Neural crest cell (in vitro differentiated cells): ENCODE measurements around the gene EIF2B4. TPM values are rescaled to one million over a fixed set of nuclear protein-coding genes. Genes with fewer than 3 reads are reported as not detected.

Experiments
- DNase-seq: peaks from one replicate; pipeline ENCODE4 v3.0.0; 2021; ENCODE audit warnings: low read depth, mixed read lengths, low spot score
- H3K27ac Mint-ChIP-seq: one replicate; pipeline ENCODE4 v1.8.0; 2021; ENCODE audit warnings: mild to moderate bottlenecking, mixed read lengths; ENCODE audit not compliant: unreplicated experiment
- H3K27me3 Mint-ChIP-seq: 2 replicates; pipeline ENCODE4 v1.8.0; 2021; ENCODE audit warnings: low read depth, mild to moderate bottlenecking, mixed read lengths
- H3K36me3 Mint-ChIP-seq: 2 replicates; pipeline ENCODE4 v1.8.0; 2021; ENCODE audit warnings: low read depth, mild to moderate bottlenecking, mixed read lengths
- H3K4me1 Mint-ChIP-seq: 2 replicates; pipeline ENCODE4 v1.8.0; 2021; ENCODE audit warnings: mixed read lengths
- H3K4me3 Mint-ChIP-seq: one replicate; pipeline ENCODE4 v1.8.0; 2021; ENCODE audit warnings: mild to moderate bottlenecking, mixed read lengths
- H3K9me3 Mint-ChIP-seq: 2 replicates; pipeline ENCODE4 v1.8.0; 2021; ENCODE audit warnings: mixed read lengths
- total RNA-seq: library from RNA; stranded (reverse); gene quantifications from 2 replicates; pipeline ENCODE4 v1.2.1, GENCODE V29; 2021
- TF ChIP-seq, protein P1 (sequence below): fragments of 200-600 bp; sonication (generic); conservative IDR thresholded peaks from 2 replicates; pipeline ENCODE4 v1.5.0; 2021; ENCODE audit warnings: antibody characterized with exemption, mild to moderate bottlenecking

The EIF2B4 gene
- total RNA-seq, 1 donor from 2014 or later, result 72.5 TPM

DNA sequence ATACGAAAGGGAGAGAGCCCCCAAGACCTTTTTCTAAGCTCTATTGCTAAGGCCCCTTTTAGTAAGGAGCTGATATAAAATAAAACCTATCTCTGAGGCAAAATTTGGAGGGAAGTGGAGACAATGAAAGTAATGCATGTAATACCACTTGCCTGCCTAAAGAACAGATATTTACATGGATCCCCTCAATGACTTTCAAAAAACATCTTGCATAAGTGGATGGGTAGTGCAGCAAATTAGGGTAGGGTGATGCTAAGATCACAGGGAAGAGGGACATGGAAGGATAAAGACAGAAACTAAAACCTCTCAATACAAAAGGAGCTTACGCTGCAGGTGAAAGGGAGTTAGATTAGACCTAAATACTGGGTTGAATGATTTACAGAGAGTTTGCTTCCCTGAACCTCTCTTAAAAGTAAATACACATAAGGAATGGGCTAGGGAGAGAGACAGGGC is 9.3 kb upstream of the EIF2B4 start:
- H3K4me3 Mint-ChIP-seq, result peak overlapping the region; percentile 94
- H3K27me3 Mint-ChIP-seq, result peaks cover 13% of the 10 kb centered on the region
- peaks cover 26% of the 10 kb centered on the region for H3K4me1 Mint-ChIP-seq
- peak overlapping the region; percentile 54 for H3K27ac Mint-ChIP-seq
- TF ChIP-seq, protein P1, sequence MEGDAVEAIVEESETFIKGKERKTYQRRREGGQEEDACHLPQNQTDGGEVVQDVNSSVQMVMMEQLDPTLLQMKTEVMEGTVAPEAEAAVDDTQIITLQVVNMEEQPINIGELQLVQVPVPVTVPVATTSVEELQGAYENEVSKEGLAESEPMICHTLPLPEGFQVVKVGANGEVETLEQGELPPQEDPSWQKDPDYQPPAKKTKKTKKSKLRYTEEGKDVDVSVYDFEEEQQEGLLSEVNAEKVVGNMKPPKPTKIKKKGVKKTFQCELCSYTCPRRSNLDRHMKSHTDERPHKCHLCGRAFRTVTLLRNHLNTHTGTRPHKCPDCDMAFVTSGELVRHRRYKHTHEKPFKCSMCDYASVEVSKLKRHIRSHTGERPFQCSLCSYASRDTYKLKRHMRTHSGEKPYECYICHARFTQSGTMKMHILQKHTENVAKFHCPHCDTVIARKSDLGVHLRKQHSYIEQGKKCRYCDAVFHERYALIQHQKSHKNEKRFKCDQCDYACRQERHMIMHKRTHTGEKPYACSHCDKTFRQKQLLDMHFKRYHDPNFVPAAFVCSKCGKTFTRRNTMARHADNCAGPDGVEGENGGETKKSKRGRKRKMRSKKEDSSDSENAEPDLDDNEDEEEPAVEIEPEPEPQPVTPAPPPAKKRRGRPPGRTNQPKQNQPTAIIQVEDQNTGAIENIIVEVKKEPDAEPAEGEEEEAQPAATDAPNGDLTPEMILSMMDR, result no peak
- H3K36me3 Mint-ChIP-seq, result peaks cover 24% of the 10 kb centered on the region
- H3K9me3 Mint-ChIP-seq, result no peaks in the 10 kb centered on the region
- no peak for DNase-seq

DNA sequence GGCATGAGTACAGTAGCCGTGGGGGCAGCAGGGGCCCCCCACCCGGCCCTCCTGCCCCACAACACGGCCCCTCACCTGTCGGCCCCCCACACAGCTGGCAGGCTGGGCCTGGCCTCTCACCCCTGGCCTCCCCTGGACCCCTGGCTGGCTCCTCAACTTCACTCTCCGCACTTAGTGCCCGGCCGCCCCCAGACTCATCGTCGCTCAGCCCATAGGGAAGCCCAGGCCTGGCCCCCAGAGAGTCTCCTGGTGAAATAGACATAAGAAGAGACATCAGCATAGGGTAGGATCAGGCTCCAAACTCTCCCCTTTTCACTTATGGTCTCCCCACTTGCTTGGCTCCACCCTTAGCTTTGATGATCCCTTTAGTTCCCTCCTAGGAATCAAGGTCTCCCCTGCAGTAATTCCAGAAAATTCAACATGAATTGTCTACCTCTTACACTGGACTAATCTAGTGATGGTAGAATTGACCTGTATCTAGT is 8.7 kb upstream of the EIF2B4 start:
- Mint-ChIP-seq H3K9me3 (no peaks in the 10 kb centered on the region), H3K4me3 (peak overlapping the region; percentile 94), H3K27me3 (peaks cover 13% of the 10 kb centered on the region), H3K36me3 (peaks cover 19% of the 10 kb centered on the region), H3K27ac (peak overlapping the region; percentile 59), H3K4me1 (peaks cover 26% of the 10 kb centered on the region)
- no peak for DNase-seq
- TF ChIP-seq, protein P1, result no peak

DNA sequence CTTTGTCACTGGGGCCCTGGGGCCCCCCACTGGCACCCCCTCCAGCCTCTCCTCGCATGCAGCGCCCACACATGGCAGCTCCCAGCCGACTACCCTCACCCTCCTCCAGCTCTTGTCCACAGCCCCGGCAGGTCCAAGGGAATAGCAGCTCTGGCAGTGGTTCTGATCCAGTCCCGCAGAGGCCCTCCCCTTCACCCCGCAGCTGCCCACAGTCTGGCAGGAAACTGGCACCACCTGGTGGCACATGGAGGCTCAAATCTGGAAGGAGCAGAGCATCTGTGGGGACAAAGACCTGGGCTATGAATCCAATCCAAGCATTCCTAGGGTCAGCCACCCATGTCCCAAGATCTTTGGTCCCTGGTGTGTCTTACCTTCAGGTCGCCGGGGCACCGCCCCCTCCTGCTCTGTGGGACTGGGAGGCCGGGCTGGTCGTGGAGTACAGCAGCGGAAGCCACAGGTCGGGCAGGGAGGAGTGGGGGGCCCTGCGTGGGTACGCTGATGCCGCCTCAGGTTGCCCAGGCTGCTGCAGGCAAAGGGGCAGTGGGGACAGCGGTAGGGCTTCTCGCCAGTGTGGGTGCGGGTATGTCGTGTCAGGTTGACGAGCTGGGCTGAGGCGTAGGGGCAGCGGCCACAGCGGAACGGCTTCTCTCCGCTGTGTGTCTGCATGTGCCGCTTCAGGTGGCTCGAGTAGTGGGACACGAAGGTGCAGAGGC is 8.1 kb upstream of the EIF2B4 start:
- H3K27me3 Mint-ChIP-seq, result peaks cover 13% of the 10 kb centered on the region
- peak overlapping the region; percentile 81 for H3K4me3 Mint-ChIP-seq
- H3K36me3 Mint-ChIP-seq, result peaks cover 17% of the 10 kb centered on the region
- no peaks in the 10 kb centered on the region for H3K9me3 Mint-ChIP-seq
- peaks cover 26% of the 10 kb centered on the region for H3K4me1 Mint-ChIP-seq
- TF ChIP-seq, protein P1, result no peak
- DNase-seq, result no peak
- H3K27ac Mint-ChIP-seq, result no peak overlapping the region

DNA sequence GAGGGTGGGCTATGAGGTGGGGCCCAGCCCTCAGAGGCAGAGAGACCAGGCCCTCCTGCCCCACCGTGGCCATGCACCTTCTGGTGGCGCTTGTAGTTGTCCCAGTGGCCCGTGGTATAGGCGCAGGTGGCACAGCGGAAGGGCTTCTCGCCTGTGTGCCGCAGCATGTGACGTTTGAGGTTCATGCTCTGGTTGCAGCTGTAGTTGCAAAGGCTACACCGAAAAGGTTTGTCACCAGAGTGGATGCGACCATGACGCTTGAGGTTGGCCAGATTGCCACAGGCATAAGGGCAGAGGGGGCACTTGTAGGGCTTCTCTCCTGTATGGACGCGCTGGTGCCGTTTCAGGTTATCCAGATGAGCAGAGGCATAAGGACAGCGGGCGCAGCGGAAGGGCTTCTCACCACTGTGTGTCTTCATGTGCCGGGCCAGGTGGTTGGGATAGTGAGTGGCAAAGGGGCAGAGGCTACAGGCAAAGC is 7.5 kb upstream of the EIF2B4 start:
- DNase-seq, result no peak
- Mint-ChIP-seq H3K9me3 (no peaks in the 10 kb centered on the region), H3K27ac (no peak overlapping the region), H3K27me3 (peaks cover 13% of the 10 kb centered on the region), H3K4me1 (peaks cover 30% of the 10 kb centered on the region), H3K4me3 (peak overlapping the region; percentile 81), H3K36me3 (peaks cover 21% of the 10 kb centered on the region)
- TF ChIP-seq, protein P1, result no peak

DNA sequence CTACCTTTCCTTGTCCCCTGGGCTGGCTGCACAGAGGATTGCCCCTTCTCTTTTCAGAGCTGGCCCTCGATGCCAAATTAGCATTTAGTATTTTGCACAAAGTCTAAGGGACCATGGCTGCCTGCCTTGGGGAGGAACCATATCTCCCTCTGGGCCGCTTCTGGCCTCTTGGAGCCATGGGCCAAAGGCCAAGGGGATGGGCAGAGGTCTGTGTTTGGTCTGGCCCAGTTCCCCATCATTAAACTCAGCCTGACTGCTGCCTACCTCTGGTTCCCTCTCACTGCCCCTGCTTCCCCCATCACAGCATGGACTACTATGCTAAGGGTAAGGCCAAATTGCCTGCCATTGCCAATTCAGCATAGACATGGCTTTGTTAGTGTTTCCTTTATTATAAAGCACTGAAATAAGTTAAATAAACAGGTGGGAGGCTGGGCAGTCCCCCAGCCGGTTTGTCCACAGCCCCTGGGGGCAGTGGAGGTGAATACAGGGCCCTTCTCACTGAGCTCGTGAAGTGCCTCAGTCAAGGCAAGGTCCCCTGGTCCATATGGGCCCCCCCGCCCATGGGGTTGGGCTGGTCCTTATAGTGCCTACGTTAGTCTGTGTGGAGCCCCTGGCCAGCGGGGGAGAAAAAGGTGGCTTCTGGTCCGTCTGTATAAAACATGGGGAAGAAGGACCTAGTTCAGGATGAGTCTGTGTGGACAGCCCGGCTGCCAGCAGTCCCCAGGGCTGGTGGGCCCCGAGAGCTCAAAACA is 6.9 kb upstream of the EIF2B4 start:
- Mint-ChIP-seq H3K27ac (peak overlapping the region; percentile 86), H3K4me1 (peaks cover 35% of the 10 kb centered on the region), H3K27me3 (peaks cover 13% of the 10 kb centered on the region), H3K4me3 (peak overlapping the region; percentile 81), H3K9me3 (no peaks in the 10 kb centered on the region), H3K36me3 (peaks cover 24% of the 10 kb centered on the region)
- DNase-seq, result no peak
- TF ChIP-seq, protein P1, result no peak
